ENCODE results near the gene NTNG1.
A peak's percentile ranks its signal among the peaks of the same experiment; 100 is the strongest.
"Not testable (repeated sequence)": the region's sequence is repeated elsewhere in the genome, so short reads cannot be mapped to it uniquely, and the experiment has no call there.

Gene NTNG1

DNA sequence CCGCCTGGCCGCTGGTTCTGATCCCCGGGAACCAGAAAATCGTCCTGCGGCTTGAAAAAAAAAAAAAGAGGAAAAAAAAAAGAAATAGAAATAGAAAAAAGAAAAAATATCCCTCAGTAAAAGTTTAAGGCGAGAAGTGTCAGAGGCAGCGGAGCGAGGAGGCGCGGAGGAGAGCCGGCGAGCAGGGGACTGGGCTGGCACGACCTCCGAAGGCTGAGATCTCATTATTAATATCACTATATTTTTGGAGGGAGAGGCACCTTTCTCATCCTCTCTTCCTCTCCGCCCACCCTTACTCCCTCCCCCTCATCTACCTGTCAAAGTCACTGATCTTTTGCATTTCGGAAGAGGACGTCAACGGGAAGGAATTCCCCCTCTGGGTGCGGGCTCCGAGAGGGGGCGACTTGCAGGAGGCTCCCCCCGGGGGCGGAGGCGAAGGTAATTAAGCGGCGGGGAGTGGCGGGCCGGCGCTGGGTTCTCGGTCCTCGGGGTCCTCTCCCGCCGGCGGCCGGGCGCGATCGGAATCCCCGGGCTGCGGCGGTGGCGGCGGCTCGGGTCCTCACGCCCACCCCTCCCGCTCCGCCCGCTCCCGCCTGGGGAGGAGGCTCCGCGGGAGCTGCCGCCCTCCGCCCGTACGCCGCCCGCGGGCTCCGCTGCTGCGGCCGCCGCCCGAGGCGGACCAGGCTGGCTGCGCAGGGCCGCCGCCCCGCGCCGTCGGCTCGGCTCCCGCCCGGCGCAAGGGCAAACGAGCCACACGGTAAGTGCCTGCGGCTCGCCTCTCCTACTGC is at the start of gene NTNG1:
Gene NTNG1 (plus strand): TSS at position 337 of the 788 bp plus-strand sequence.
- TF ChIP-seq, protein P1, sequence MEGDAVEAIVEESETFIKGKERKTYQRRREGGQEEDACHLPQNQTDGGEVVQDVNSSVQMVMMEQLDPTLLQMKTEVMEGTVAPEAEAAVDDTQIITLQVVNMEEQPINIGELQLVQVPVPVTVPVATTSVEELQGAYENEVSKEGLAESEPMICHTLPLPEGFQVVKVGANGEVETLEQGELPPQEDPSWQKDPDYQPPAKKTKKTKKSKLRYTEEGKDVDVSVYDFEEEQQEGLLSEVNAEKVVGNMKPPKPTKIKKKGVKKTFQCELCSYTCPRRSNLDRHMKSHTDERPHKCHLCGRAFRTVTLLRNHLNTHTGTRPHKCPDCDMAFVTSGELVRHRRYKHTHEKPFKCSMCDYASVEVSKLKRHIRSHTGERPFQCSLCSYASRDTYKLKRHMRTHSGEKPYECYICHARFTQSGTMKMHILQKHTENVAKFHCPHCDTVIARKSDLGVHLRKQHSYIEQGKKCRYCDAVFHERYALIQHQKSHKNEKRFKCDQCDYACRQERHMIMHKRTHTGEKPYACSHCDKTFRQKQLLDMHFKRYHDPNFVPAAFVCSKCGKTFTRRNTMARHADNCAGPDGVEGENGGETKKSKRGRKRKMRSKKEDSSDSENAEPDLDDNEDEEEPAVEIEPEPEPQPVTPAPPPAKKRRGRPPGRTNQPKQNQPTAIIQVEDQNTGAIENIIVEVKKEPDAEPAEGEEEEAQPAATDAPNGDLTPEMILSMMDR (IDR thresholded peaks at IDR 0.05; ENCODE audit: extremely low read depth, missing control alignments): no peak
- DNase-seq (ENCODE audit: low spot score): peak; percentile 63

DNA sequence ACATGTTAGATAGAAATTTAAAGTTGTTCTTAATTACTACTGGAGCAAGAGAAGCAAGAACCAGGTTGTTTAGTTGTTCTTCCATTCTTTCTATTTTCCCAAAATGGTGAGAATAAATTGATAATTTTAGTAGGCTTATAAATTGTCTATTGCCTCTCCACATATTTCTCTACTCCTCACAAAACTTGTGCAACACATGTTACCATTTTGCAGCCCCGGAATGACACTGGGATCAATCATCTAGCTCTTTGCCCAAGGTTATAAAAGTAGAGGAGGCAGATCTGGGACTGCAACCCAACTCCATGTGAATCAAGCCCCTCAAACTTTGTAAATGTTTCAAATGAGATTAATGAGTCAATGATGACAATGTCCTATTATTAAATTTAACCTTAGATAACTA is 49.4 kb upstream of the NTNG1 start:
- TF ChIP-seq, protein P1 (IDR thresholded peaks at IDR 0.05; ENCODE audit: extremely low read depth, missing control alignments): no peak
- DNase-seq (ENCODE audit: low spot score): no peak

DNA sequence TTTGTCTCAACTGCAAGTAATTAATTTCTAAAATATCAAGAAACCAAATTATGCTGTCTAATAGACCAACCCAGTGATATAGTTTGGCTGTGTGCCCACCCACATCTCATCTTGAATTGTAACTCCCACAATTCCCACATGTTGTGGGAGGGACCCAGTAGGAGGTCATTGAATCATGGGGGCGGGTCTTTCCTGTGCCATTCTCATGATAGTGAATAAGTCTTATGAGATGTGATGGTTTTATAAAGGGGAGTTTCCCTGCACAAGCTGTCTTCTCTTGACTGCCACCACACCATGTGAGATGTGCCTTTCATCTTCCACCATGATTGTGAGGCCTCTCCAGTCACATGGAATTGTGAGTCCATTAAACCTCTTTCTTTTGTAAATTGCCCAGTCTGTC is 47.4 kb upstream of the NTNG1 start:
- DNase-seq (ENCODE audit: low spot score): not testable (repeated sequence)

DNA sequence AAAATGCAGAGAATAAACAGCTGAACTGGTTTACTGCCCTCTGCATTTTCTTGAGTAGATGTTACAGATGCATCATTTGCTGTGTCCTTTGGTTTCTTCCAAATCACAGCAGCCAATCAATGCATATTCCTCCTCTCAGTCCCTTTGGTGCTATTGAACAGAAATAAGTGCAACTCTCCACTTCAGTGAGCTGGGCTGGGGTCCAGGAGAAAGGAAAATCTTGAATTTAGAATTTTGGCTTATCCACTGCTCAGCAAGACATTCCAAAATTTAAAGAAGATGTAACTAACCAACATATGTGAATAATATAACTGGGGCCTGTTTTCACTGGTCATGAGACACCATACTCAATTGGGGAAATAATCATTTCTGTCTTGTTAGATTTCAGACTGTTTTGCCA is 45.2 kb upstream of the NTNG1 start:
- TF ChIP-seq, protein P1 (IDR thresholded peaks at IDR 0.05; ENCODE audit: extremely low read depth, missing control alignments): no peak
- DNase-seq (ENCODE audit: low spot score): no peak

DNA sequence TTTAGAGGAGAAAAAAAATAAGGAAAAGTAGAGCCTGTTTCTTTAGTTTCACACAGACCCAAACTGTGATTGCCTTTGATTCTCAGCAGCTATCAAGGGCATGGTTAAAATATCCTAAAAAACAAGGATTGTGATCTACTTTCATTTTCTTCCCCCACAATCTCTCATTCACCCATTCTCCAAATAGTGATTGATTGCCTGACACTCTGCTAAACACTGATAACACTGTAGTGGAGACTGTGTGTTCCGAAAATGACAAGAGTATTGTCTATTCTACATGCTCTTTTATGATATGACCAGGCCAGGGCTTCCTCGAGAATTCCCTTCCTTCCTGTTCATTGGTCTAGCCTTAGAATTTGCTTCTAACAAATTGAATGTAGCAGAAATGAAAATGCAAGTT is 44.1 kb upstream of the NTNG1 start:
- DNase-seq (ENCODE audit: low spot score): no peak
- TF ChIP-seq, protein P1 (IDR thresholded peaks at IDR 0.05; ENCODE audit: extremely low read depth, missing control alignments): no peak

DNA sequence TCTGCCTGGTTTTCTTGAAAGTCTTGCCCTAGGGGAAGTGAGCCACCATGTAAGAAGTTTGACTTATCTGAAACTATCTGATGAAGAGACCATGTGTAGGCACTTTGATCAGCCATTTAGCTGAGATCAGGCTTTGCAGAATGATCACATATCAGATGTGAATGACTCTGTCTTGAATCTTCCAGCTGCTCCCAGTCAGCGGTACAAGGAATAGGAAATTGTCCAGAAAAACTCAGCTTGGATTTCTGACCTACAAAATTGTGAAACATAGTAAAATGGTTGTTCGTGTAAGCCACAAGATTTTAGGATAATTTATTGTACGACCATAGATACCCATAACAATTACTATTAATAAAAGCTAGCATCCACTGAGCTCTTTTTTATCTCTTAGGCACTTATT is 41.9 kb upstream of the NTNG1 start:
- DNase-seq (ENCODE audit: low spot score): no peak
- TF ChIP-seq, protein P1 (IDR thresholded peaks at IDR 0.05; ENCODE audit: extremely low read depth, missing control alignments): no peak

DNA sequence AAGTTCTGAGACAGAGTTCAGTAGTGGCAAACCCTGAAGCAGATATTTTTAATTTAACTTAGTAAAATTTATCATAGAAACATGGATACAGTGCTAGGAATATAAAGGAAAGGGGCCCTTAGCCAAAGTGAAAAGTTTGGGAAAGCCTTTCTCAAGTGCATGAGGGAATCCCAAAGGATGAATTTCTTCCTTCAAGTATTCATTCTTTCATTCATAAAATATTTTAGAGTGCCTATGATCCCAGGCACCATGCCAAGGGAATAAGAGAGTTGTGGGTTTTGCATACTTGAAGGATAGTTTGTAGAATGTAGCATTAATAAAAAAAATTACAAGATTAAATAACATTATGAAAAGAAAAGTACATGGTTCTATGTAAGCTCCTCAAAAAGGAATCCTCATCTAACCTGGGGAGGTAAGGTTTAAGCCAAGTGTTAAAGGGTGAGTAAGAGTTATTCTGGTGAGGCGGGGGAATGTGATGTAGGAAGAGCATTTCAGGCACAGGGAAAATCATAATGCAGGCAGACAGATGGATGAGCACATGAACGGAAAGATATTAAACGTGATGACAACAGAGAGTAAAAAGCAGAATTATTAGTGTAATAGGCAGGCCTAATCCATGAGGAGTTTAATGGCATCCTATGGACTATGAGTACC is 40.4 kb upstream of the NTNG1 start:
- TF ChIP-seq, protein P1 (IDR thresholded peaks at IDR 0.05; ENCODE audit: extremely low read depth, missing control alignments): no peak

More for the DNA sequence above, 40.4 kb upstream of the NTNG1 start:
- DNase-seq (ENCODE audit: low spot score): no peak

Data from GM20000 (cell line).